ENCODE results near the gene PLOD1. TPM values are rescaled to one million over a fixed set of nuclear protein-coding genes. Genes with fewer than 3 reads are reported as not detected.

The PLOD1 gene
- total and polyA plus RNA-seq, 2 of the 13 experiments (the other 11 are each of a cell fraction or from before 2014, with no cell fraction given) = 70.1 to 318 TPM

- TF ChIP-seq ZGPAT (CRISPR knock-in tag; IDR thresholded peaks at IDR 0.05) = no peak
- TF ChIP-seq ZSCAN31 (CRISPR knock-in tag; IDR thresholded peaks at IDR 0.05; ENCODE audit: low read depth) = no peak
- TF ChIP-seq RBFOX2 (IDR thresholded peaks at IDR 0.05; ENCODE audit: low read depth, low read length) = 0 out of 2 replicates have a peak, but pooled peaks have one; percentile 26
- peaks cover 43% of the 10 kb centered on the region for H3K4me1 ChIP-seq (ENCODE audit: insufficient read depth, low read length)
- H3K27me3 ChIP-seq (ENCODE audit: control insufficient read depth in 1 of 2, insufficient read depth in 2 of 2, low read length in 2 of 2) = no peaks in the 10 kb centered on the region; a peak in 1 of 5 replicates
- in situ Hi-C loops (cut with HindIII; ENCODE audit: extremely low pct_ligation_motif_present, low pct_unique_long_range_greater_than_20kb) = no loop called here
- ChIA-PET CTCF (ENCODE audit: low intra/inter-chr PET ratio, low total read pairs) (no interaction called here), POLR2A (interaction anchor here (1.2 to 3.8 kb wide), 2 partner anchors 11 to 13 kb away, joined by 3 to 17 read pairs; partner anchors contain the start of gene PLOD1)
- ATAC-seq (no peak), DNase-seq (ENCODE audit: low spot score) (no peak), FAIRE-seq (no peak)
- peaks cover 21 to 47% of the 10 kb centered on the region in 2 experiments; a peak in 4 of 5 replicates for H3K36me3 ChIP-seq (replicated peaks in 1 of 2; ENCODE audit: control insufficient read depth in 1 of 2, insufficient read depth in 2 of 2, low read length in 2 of 2)
- 94% methylated on average over 3 of the region's 9 CpGs for WGBS (ENCODE audit: low lambda C conversion rate)
- H3K9ac ChIP-seq (ENCODE audit: insufficient read depth, low read depth, low read length) = no peak overlapping the region
- peaks cover 49% of the 10 kb centered on the region for H3K79me2 ChIP-seq (ENCODE audit: insufficient read depth, low read length)
- peaks cover 33% of the 10 kb centered on the region for H4K20me1 ChIP-seq (ENCODE audit: insufficient read depth, low read length)
- intact Hi-C loops (cut with micrococcal nuclease; ENCODE audit: unreplicated experiment) = no loop called here
- no peak overlapping the region for H3K27ac ChIP-seq (ENCODE audit: extremely low read length, insufficient read depth, low read length)
- no peak overlapping the region for H3K4me3 ChIP-seq (replicated peaks in 1 of 3; ENCODE audit: insufficient read depth in 1 of 3, low read depth in 2 of 3, low read length in 3 of 3)
- no peak overlapping the region for H2AFZ ChIP-seq (ENCODE audit: low read length)
- H3K9me3 ChIP-seq (ENCODE audit: low read length) = no peaks in the 10 kb centered on the region
- no TSS peak for BruUV-seq (replicated peaks)
- peak overlapping the region; percentile 8; the same call in 1 of the 2 replicates for H3K4me2 ChIP-seq (ENCODE audit: low read depth, low read length)
Observed at GRCh38 chr1:11921022-11921421, 13.5 kb upstream of the PLOD1 start.

GRCh38 chr1:11923069-11923826 lies 11.3 kb upstream of the PLOD1 start:
- no peak for DNase-seq (ENCODE audit: low spot score)
- in situ Hi-C loops (cut with HindIII; ENCODE audit: extremely low pct_ligation_motif_present, low pct_unique_long_range_greater_than_20kb) (no loop called here), intact Hi-C loops (cut with micrococcal nuclease; ENCODE audit: unreplicated experiment) (no loop called here)
- Histone ChIP-seq H3K36me3 (replicated peaks in 1 of 2; ENCODE audit: control insufficient read depth in 1 of 2, insufficient read depth in 2 of 2, low read length in 2 of 2) (peaks cover 21 to 47% of the 10 kb centered on the region in 2 experiments; a peak in 4 of 5 replicates), H3K4me3 (replicated peaks in 1 of 3; ENCODE audit: insufficient read depth in 1 of 3, low read depth in 2 of 3, low read length in 3 of 3) (peak overlapping the region; percentile 66 to 79 (median 70); a peak in 5 of 6 replicates), H3K9me3 (ENCODE audit: low read length) (no peaks in the 10 kb centered on the region), H3K79me2 (ENCODE audit: insufficient read depth, low read length) (peaks cover 49% of the 10 kb centered on the region), H3K27ac (ENCODE audit: extremely low read length, insufficient read depth, low read length) (no peak overlapping the region), H3K9ac (ENCODE audit: insufficient read depth, low read depth, low read length) (peak overlapping the region; percentile 78; the same call in 1 of the 2 replicates), H3K4me2 (ENCODE audit: low read depth, low read length) (peak overlapping the region; percentile 93), H3K27me3 (ENCODE audit: control insufficient read depth in 1 of 2, insufficient read depth in 2 of 2, low read length in 2 of 2) (no peaks in the 10 kb centered on the region; a peak in 1 of 5 replicates), H2AFZ (ENCODE audit: low read length) (no peak overlapping the region), H4K20me1 (ENCODE audit: insufficient read depth, low read length) (peaks cover 33% of the 10 kb centered on the region), H3K4me1 (ENCODE audit: insufficient read depth, low read length) (peaks cover 63% of the 10 kb centered on the region)
- TF ChIP-seq MYC (CRISPR knock-in tag; IDR thresholded peaks at IDR 0.05; ENCODE audit: borderline replicate concordance) (no peak), ZBTB38 (CRISPR knock-in tag; IDR thresholded peaks at IDR 0.05) (peak; percentile 57; the same call in 1 of the 2 replicates), ZNF441 (CRISPR knock-in tag; IDR thresholded peaks at IDR 0.05; ENCODE audit: borderline replicate concordance) (no peak), PHF20 (CRISPR knock-in tag; IDR thresholded peaks at IDR 0.05) (no peak), NFYC (CRISPR knock-in tag; IDR thresholded peaks at IDR 0.05) (no peak)
- no peak for ATAC-seq
- POLR2A ChIA-PET = interaction anchor here (0.7 to 1.7 kb wide), 2 partner anchors 10 to 14 kb away, joined by 3 to 8 read pairs; no protein-coding TSS in a partner anchor
- 91% methylated on average over 22 of the region's 24 CpGs for WGBS (ENCODE audit: low lambda C conversion rate)
- BruUV-seq (replicated peaks) = no TSS peak
- CTCF ChIA-PET (ENCODE audit: low intra/inter-chr PET ratio, low total read pairs) = no interaction called here
- FAIRE-seq = no peak
